IPS-15b (cell line): ENCODE measurements around the gene PTPRT.

Experiments
- H3K27me3 ChIP-seq: one replicate; pipeline ENCODE4 v1.6.1; 2013; ENCODE audit warnings: low read length; ENCODE audit not compliant: control insufficient read depth, insufficient read depth
- H3K36me3 ChIP-seq: one replicate; pipeline ENCODE4 v1.6.1; 2013; ENCODE audit warnings: low read length; ENCODE audit not compliant: control insufficient read depth, insufficient read depth
- H3K4me1 ChIP-seq: one replicate; pipeline ENCODE4 v1.6.1; 2013; ENCODE audit warnings: mild to moderate bottlenecking, low read length; ENCODE audit not compliant: control insufficient read depth, insufficient read depth
- H3K4me3 ChIP-seq: one replicate; pipeline ENCODE4 v1.5.1; 2013; ENCODE audit warnings: low read depth, low read length
- H3K9ac ChIP-seq: one replicate; pipeline ENCODE4 v1.6.1; 2013; ENCODE audit warnings: low read depth, mild to moderate bottlenecking, low read length
- H3K9me3 ChIP-seq: one replicate; pipeline ENCODE4 v1.6.1; 2013; ENCODE audit warnings: mild to moderate bottlenecking, low read length; ENCODE audit not compliant: control insufficient read depth, insufficient read depth

The PTPRT gene

GRCh38 chr20:42461965-42462593 lies 727.6 kb downstream of the PTPRT start:
- H3K9me3 ChIP-seq: no peaks in the 10 kb centered on the region
- no peak overlapping the region for H3K9ac ChIP-seq
- peaks cover 5% of the 10 kb centered on the region for H3K4me1 ChIP-seq
- no peak overlapping the region for H3K4me3 ChIP-seq
- no peaks in the 10 kb centered on the region for H3K36me3 ChIP-seq
- H3K27me3 ChIP-seq: no peaks in the 10 kb centered on the region

- Histone ChIP-seq H3K4me3 (no peak overlapping the region), H3K9me3 (no peaks in the 10 kb centered on the region), H3K4me1 (peaks cover 5% of the 10 kb centered on the region), H3K27me3 (no peaks in the 10 kb centered on the region), H3K9ac (no peak overlapping the region), H3K36me3 (no peaks in the 10 kb centered on the region)
These were observed 728.4 kb downstream of the PTPRT start for GRCh38 chr20:42461291-42461690.

- no peak overlapping the region for H3K4me3 ChIP-seq
- no peaks in the 10 kb centered on the region for H3K27me3 ChIP-seq
- H3K4me1 ChIP-seq: no peaks in the 10 kb centered on the region
- H3K9ac ChIP-seq: no peak overlapping the region
- H3K9me3 ChIP-seq: no peaks in the 10 kb centered on the region
- H3K36me3 ChIP-seq: no peaks in the 10 kb centered on the region
These were observed 742.4 kb downstream of the PTPRT start for GRCh38 chr20:42447270-42447669.

GRCh38 chr20:42444799-42445198 lies 744.9 kb downstream of the PTPRT start:
- H3K27me3 ChIP-seq: no peaks in the 10 kb centered on the region
- H3K4me3 ChIP-seq: no peak overlapping the region
- no peaks in the 10 kb centered on the region for H3K4me1 ChIP-seq
- H3K9me3 ChIP-seq: no peaks in the 10 kb centered on the region
- no peak overlapping the region for H3K9ac ChIP-seq
- H3K36me3 ChIP-seq: no peaks in the 10 kb centered on the region

GRCh38 chr20:42443200-42443599 lies 746.5 kb downstream of the PTPRT start:
- H3K27me3 ChIP-seq: no peaks in the 10 kb centered on the region
- no peaks in the 10 kb centered on the region for H3K36me3 ChIP-seq
- no peaks in the 10 kb centered on the region for H3K4me1 ChIP-seq
- no peaks in the 10 kb centered on the region for H3K9me3 ChIP-seq
- no peak overlapping the region for H3K4me3 ChIP-seq
- no peak overlapping the region for H3K9ac ChIP-seq

- no peaks in the 10 kb centered on the region for H3K9me3 ChIP-seq
- H3K4me1 ChIP-seq: no peaks in the 10 kb centered on the region
- no peak overlapping the region for H3K4me3 ChIP-seq
- no peaks in the 10 kb centered on the region for H3K27me3 ChIP-seq
- no peak overlapping the region for H3K9ac ChIP-seq
- H3K36me3 ChIP-seq: no peaks in the 10 kb centered on the region
These were observed 747.0 kb downstream of the PTPRT start for GRCh38 chr20:42442716-42443115.

- Histone ChIP-seq H3K36me3 (no peaks in the 10 kb centered on the region), H3K9me3 (no peaks in the 10 kb centered on the region), H3K9ac (no peak overlapping the region), H3K27me3 (no peaks in the 10 kb centered on the region), H3K4me1 (no peaks in the 10 kb centered on the region), H3K4me3 (no peak overlapping the region)
These were observed 747.8 kb downstream of the PTPRT start for GRCh38 chr20:42441864-42442331.

GRCh38 chr20:42441196-42441863 lies 748.4 kb downstream of the PTPRT start:
- Histone ChIP-seq H3K36me3 (no peaks in the 10 kb centered on the region), H3K4me3 (no peak overlapping the region), H3K27me3 (no peaks in the 10 kb centered on the region), H3K9ac (no peak overlapping the region), H3K9me3 (no peaks in the 10 kb centered on the region), H3K4me1 (no peaks in the 10 kb centered on the region)

GRCh38 chr20:42435230-42435629 lies 754.5 kb downstream of the PTPRT start:
- no peaks in the 10 kb centered on the region for H3K36me3 ChIP-seq
- H3K9ac ChIP-seq: no peak overlapping the region
- H3K9me3 ChIP-seq: no peaks in the 10 kb centered on the region
- no peaks in the 10 kb centered on the region for H3K4me1 ChIP-seq
- H3K27me3 ChIP-seq: no peaks in the 10 kb centered on the region
- no peak overlapping the region for H3K4me3 ChIP-seq

GRCh38 chr20:42432496-42433334 lies 757.0 kb downstream of the PTPRT start:
- Histone ChIP-seq H3K9me3 (no peaks in the 10 kb centered on the region), H3K4me3 (no peak overlapping the region), H3K27me3 (no peaks in the 10 kb centered on the region), H3K36me3 (no peaks in the 10 kb centered on the region), H3K9ac (no peak overlapping the region), H3K4me1 (no peaks in the 10 kb centered on the region)

GRCh38 chr20:42430598-42430997 lies 759.1 kb downstream of the PTPRT start:
- Histone ChIP-seq H3K4me3 (no peak overlapping the region), H3K4me1 (no peaks in the 10 kb centered on the region), H3K9me3 (no peaks in the 10 kb centered on the region), H3K36me3 (no peaks in the 10 kb centered on the region), H3K9ac (no peak overlapping the region), H3K27me3 (no peaks in the 10 kb centered on the region)
